Right atrium auricular region (tissue), 2 donors: ENCODE results near the gene LRP1. TPM values are rescaled to one million over a fixed set of nuclear protein-coding genes. Genes with fewer than 3 reads are reported as not detected.

Experiments used
- DNase-seq: peaks from one replicate; pipeline ENCODE4 v3.0.0-alpha.2; 2019; ENCODE audit warnings: low spot score
- H3K27ac ChIP-seq, 2 donors: fragments of 200-600 bp; sonication (generic); 1 replicate in 1 of 2; 2 replicates in 1 of 2; pipeline ENCODE4 v1.5.1; 2016 to 2019
- H3K27me3 ChIP-seq, 2 donors: fragments of 200-600 bp; sonication (generic); one replicate each; pipeline versions ENCODE4 v1.5.1 to v1.6.0; 2017 to 2019
- H3K36me3 ChIP-seq: fragments of 200-600 bp; sonication (generic); one replicate; pipeline ENCODE4 v1.5.1; 2016
- H3K4me1 ChIP-seq, 2 donors: fragments of 200-600 bp; sonication (generic); one replicate each; pipeline versions ENCODE4 v1.5.1 to v1.6.0; 2017 to 2019
- H3K4me3 ChIP-seq, 2 donors: fragments of 200-600 bp; sonication (generic); 1 replicate in 1 of 2; 2 replicates in 1 of 2; pipeline ENCODE4 v1.5.1; 2017 to 2019; ENCODE audit warnings: mild to moderate bottlenecking in 1 of 2, moderate library complexity in 1 of 2
- H3K9me3 ChIP-seq, 2 donors: fragments of 200-600 bp; sonication (generic); one replicate each; pipeline ENCODE4 v1.5.1; 2019
- total RNA-seq, 2 donors: library from RNA; depleted of rRNA; stranded (reverse); fragments of >200 nt; gene quantifications; one replicate each; pipeline ENCODE4 v1.1.0, GENCODE V29; 2016
- TF ChIP-seq, protein P1 (sequence below), 2 donors: fragments of 200-600 bp; sonication (generic); IDR thresholded peaks; one replicate each; pipeline ENCODE4 v1.5.1; 2019; ENCODE audit warnings: antibody characterized with exemption in 2 of 2

LRP1 gene
- total RNA-seq, 2 donors from 2014 or later: 89.4 to 211 TPM

DNA sequence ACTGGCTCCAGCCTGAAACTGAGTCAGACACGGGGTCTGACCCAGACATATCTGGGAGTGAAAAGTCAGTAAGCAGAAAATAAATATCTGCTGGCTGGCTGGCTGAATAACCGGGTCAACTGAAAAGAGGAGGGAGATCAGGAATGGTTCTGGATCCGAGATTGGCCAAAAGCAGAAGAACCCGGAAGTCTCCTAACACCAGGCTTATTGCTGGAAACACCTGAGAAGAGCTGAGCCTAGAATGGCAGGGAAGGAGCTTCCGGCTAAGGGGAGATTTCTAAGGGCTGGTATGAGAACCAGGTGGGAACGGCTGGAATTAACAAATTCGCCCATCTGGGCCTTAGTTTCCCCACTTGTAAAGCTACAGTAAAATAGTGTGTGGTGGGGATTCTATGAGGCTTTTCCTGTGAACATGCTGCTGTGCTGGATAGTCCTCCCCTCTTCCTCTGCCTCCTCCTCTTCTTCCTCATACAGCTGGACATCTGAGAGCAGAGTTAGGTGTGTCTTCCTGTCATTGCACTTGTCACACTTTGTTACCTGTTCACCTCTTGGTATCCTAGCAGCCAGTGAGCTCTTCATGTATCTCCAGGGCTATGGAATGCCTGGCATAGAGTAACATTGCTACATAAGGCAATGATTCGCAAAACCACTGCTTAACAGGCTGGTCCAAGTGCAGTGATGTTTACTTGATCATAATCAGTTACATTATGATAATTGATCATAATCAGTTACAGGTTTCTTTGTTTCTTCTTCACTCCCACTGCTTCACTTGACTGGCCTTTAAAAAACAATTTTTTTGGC lies 99.2 kb downstream of the LRP1 start:
- TF ChIP-seq, protein P1, sequence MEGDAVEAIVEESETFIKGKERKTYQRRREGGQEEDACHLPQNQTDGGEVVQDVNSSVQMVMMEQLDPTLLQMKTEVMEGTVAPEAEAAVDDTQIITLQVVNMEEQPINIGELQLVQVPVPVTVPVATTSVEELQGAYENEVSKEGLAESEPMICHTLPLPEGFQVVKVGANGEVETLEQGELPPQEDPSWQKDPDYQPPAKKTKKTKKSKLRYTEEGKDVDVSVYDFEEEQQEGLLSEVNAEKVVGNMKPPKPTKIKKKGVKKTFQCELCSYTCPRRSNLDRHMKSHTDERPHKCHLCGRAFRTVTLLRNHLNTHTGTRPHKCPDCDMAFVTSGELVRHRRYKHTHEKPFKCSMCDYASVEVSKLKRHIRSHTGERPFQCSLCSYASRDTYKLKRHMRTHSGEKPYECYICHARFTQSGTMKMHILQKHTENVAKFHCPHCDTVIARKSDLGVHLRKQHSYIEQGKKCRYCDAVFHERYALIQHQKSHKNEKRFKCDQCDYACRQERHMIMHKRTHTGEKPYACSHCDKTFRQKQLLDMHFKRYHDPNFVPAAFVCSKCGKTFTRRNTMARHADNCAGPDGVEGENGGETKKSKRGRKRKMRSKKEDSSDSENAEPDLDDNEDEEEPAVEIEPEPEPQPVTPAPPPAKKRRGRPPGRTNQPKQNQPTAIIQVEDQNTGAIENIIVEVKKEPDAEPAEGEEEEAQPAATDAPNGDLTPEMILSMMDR (IDR thresholded peaks at IDR 0.05): no peak
- Histone ChIP-seq H3K4me1 (peaks cover 0 to 49% of the 10 kb centered on the region in 2 donors), H3K27ac (no peak overlapping the region), H3K4me3 (peak overlapping the region in 1 of 2 donors; percentile 32), H3K36me3 (peaks cover 13% of the 10 kb centered on the region), H3K27me3 (peaks cover 18 to 36% of the 10 kb centered on the region in 2 donors), H3K9me3 (no peaks in the 10 kb centered on the region)
- DNase-seq: no peak

DNA sequence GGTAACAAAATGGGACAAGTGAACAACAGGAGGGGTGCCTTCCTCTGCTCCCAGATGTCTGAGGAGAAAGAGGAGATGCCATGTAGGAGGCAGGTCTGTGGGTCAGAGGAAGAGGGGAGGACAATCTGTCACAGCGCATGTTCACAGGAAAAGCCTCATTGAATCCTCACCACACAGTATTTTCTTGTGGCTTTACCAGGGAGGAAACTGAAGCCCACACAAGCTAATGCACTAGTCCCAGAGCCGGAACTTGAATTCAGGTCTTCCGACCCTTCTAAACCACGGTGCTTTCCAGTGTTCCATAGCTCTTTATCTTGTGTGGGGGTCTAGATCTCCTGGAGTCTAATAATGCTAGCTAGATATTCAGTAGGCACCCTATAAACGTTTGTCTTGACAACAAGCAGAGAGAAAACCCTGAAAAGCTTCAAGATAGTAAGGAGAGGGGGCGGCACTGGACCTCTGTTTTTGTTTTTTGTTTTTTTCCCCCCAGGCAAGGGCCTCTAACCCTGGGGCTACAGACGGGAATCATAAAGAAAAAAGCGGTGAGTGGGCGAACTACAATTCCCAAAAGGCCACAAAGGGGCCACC lies 100.9 kb downstream of the LRP1 start:
- H3K4me3 ChIP-seq: peak overlapping the region; percentile 65 to 67
- peak overlapping the region; percentile 75 to 82 for H3K27ac ChIP-seq
- TF ChIP-seq, protein P1 (IDR thresholded peaks at IDR 0.05): peak in 1 of 2 donors; percentile 46
- H3K27me3 ChIP-seq: peaks cover 18 to 22% of the 10 kb centered on the region in 2 donors
- H3K36me3 ChIP-seq: peaks cover 29% of the 10 kb centered on the region
- DNase-seq: no peak
- no peaks in the 10 kb centered on the region for H3K9me3 ChIP-seq
- H3K4me1 ChIP-seq: peaks cover 0 to 49% of the 10 kb centered on the region in 2 donors

DNA sequence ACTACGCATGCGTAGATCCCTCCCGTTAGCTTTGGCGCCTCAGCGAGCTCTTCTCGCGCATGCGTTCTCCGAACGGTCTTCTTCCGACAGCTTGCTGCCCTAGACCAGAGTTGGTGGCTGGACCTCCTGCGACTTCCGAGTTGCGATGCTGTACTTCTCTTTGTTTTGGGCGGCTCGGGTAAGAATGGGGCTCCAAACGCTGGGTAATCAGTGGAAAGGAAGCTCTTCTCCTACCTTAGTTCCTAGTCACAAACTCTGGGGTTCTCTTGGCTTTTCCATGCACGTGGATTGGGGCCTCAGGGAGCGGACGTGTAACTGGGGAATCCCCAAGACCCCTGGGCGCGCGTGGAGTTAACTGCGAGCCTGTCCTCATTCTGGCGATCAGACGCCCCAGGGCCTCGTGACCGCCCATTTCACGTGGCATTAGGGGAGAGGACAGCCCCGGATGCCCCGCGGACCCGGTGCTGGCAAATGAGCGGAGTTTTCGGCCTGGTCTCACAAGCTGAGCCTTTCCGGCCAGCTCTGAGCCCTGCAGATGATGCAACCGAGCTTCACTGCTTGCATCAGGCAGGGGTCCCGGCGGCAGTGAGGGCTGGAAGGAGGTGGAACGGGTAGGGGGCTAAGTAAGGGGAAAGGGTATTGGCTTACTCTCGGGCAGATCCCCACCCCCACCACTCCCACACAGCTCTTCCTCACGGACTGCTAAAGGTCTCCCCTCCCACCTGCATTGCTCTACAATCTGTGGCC lies 101.5 kb downstream of the LRP1 start, which contains the start of gene SHMT2:
SHMT2 (plus strand) TSS at position 78 of the 747 bp plus-strand sequence; CDS start at position 146, 68 bp downstream.
- peak within 1 kb of the TSS; percentile 75 to 82 for H3K27ac ChIP-seq
- H3K4me3 ChIP-seq: peak within 1 kb of the TSS; percentile 65 to 67
- peaks cover 0 to 46% of the 10 kb centered on the region in 2 donors for H3K4me1 ChIP-seq
- TF ChIP-seq, protein P1 (IDR thresholded peaks at IDR 0.05): no peak
- H3K9me3 ChIP-seq: no peaks in the 10 kb centered on the region
- peaks cover 15 to 21% of the 10 kb centered on the region in 2 donors for H3K27me3 ChIP-seq
- peak; percentile 93 for DNase-seq
- peaks cover 29% of the 10 kb centered on the region for H3K36me3 ChIP-seq

DNA sequence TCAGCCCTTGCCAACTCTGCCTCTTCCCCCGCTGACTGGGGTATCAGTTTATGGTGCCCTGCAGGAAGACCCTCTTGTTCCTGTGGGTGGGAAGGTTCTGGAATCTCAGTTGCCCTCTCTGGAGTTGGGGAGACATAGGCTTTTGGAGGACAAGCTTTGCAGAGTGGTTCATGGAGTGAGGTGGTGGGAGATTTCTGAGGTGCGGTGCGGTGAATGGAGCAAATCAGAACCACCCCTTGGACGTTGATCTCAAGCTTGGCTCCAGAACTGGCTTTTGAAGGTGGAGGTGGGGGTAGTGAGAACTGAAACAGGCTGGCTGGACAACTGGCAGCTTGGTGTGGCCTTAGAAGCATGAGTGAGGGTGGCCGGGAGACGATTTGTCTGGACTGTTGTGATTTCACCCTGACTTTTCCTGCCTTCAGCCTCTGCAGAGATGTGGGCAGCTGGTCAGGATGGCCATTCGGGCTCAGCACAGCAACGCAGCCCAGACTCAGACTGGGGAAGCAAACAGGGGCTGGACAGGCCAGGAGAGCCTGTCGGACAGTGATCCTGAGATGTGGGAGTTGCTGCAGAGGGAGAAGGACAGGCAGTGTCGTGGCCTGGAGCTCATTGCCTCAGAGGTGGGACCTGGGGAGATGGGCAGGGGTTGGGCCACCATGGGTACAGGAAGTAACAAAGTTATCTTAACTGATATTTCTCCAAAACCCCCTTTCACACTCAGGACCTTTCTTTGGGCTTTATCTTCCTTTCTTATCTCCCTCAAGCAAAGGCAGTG lies 102.3 kb downstream of the LRP1 start:
- H3K27ac ChIP-seq: peak overlapping the region; percentile 75 to 82
- H3K4me1 ChIP-seq: peaks cover 0 to 43% of the 10 kb centered on the region in 2 donors
- peak overlapping the region; percentile 65 to 67 for H3K4me3 ChIP-seq
- TF ChIP-seq, protein P1 (IDR thresholded peaks at IDR 0.05): no peak
- peaks cover 7 to 14% of the 10 kb centered on the region in 2 donors for H3K27me3 ChIP-seq
- DNase-seq: no peak
- peaks cover 29% of the 10 kb centered on the region for H3K36me3 ChIP-seq
- no peaks in the 10 kb centered on the region for H3K9me3 ChIP-seq
